Measurements from ENCODE around the gene AKR1B15. TPM values are rescaled to one million over a fixed set of nuclear protein-coding genes. Genes with fewer than 3 reads are reported as not detected.

The AKR1B15 gene
- total RNA-seq, 4 donors from 2014 or later = not detected

- Histone ChIP-seq H3K9me3 (no peaks in the 10 kb centered on the region), H3K36me3 (no peaks in the 10 kb centered on the region), H3K27me3 (no peaks in the 10 kb centered on the region), H3K27ac (no peak overlapping the region), H3K4me1 (no peaks in the 10 kb centered on the region), H3K4me3 (no peak overlapping the region)
- TF ChIP-seq CTCF (IDR thresholded peaks at IDR 0.05) = no peak
- no peak for TF ChIP-seq POLR2A (IDR thresholded peaks at IDR 0.05)
- no peak for DNase-seq
- intact Hi-C loops (cut with DNase I; ENCODE audit: low total_unique reads) = no loop called here
These were observed 74.3 kb downstream of the AKR1B15 start for GRCh38 chr7:134623193-134623592.

GRCh38 chr7:134625550-134625949, 76.6 kb downstream of the AKR1B15 start:
- peaks cover 0 to 4% of the 10 kb centered on the region in 2 donors for H3K36me3 ChIP-seq
- DNase-seq = no peak
- intact Hi-C loops (cut with DNase I; ENCODE audit: low total_unique reads) = no loop called here
- peaks cover 0 to 5% of the 10 kb centered on the region in 2 donors for H3K27me3 ChIP-seq
- no peak for TF ChIP-seq CTCF (IDR thresholded peaks at IDR 0.05)
- no peak for TF ChIP-seq POLR2A (IDR thresholded peaks at IDR 0.05)
- no peaks in the 10 kb centered on the region for H3K4me1 ChIP-seq
- H3K4me3 ChIP-seq = no peak overlapping the region
- no peaks in the 10 kb centered on the region for H3K9me3 ChIP-seq
- no peak overlapping the region for H3K27ac ChIP-seq

- Histone ChIP-seq H3K27me3 (peaks cover 0 to 5% of the 10 kb centered on the region in 2 donors), H3K4me1 (no peaks in the 10 kb centered on the region), H3K36me3 (peaks cover 0 to 4% of the 10 kb centered on the region in 2 donors), H3K27ac (no peak overlapping the region), H3K4me3 (no peak overlapping the region), H3K9me3 (no peaks in the 10 kb centered on the region)
- intact Hi-C loops (cut with DNase I; ENCODE audit: low total_unique reads) = no loop called here
- no peak for DNase-seq
- no peak for TF ChIP-seq POLR2A (IDR thresholded peaks at IDR 0.05)
- no peak for TF ChIP-seq CTCF (IDR thresholded peaks at IDR 0.05)
These were observed 78.3 kb downstream of the AKR1B15 start for GRCh38 chr7:134627109-134627774.

GRCh38 chr7:134627775-134628153, 78.9 kb downstream of the AKR1B15 start:
- Histone ChIP-seq H3K27me3 (peaks cover 0 to 5% of the 10 kb centered on the region in 2 donors), H3K4me3 (no peak overlapping the region), H3K4me1 (no peaks in the 10 kb centered on the region), H3K36me3 (peaks cover 0 to 4% of the 10 kb centered on the region in 2 donors), H3K9me3 (no peaks in the 10 kb centered on the region), H3K27ac (no peak overlapping the region)
- no peak for DNase-seq
- no peak for TF ChIP-seq POLR2A (IDR thresholded peaks at IDR 0.05)
- no peak for TF ChIP-seq CTCF (IDR thresholded peaks at IDR 0.05)
- intact Hi-C loops (cut with DNase I; ENCODE audit: low total_unique reads) = no loop called here

DNA sequence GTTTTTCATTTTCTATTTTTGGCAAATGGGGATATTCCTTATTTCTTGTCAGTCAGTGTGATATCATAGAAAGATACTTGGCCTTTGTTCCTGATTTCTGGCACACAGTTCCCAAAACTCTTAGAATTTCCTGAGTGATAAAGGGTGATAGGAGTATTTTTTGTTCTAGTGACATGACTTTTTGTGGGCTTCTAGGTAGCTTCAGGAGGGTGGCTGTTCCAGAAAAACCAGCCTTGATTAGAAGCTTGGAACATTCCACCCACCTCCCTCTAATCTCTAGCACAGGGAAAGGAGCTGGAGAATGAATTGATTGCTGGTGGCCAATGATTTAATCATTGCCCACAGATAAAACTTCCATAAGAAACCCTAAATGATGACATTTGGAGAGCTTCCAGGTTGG, 80.5 kb downstream of the AKR1B15 start:
- H3K36me3 ChIP-seq = peaks cover 0 to 4% of the 10 kb centered on the region in 2 donors
- intact Hi-C loops (cut with DNase I; ENCODE audit: low total_unique reads) = no loop called here
- H3K9me3 ChIP-seq = no peaks in the 10 kb centered on the region
- DNase-seq = no peak
- peaks cover 0 to 5% of the 10 kb centered on the region in 2 donors for H3K27me3 ChIP-seq
- no peak overlapping the region for H3K4me3 ChIP-seq
- no peak overlapping the region for H3K27ac ChIP-seq
- no peaks in the 10 kb centered on the region for H3K4me1 ChIP-seq
- TF ChIP-seq POLR2A (IDR thresholded peaks at IDR 0.05) (no peak), CTCF (IDR thresholded peaks at IDR 0.05) (no peak)

Other genes starting within 250 kb of the AKR1B15 start
- gene SLC35B4, start 232.2 kb upstream of the AKR1B15 start, total RNA-seq = 10 to 100 TPM in 2 of 4 donors, 1 to 10 TPM in 2; 6.5 to 20.5 (median 14.6) TPM
- gene AKR1B1, start 90.0 kb upstream of the AKR1B15 start, total RNA-seq = 10 to 100 TPM; 10.8 to 69.3 (median 40.8) TPM
- under 1 TPM in 1 of 4 donors, not detected in 3; 0.48 TPM for gene AKR1B10, start 21.5 kb upstream of the AKR1B15 start, total RNA-seq
- 10 to 100 TPM; 11.0 to 57.4 (median 15.0) TPM for gene BPGM, start 97.7 kb downstream of the AKR1B15 start, total RNA-seq
- 1,000 to 10,000 TPM in 1 of 4 donors, 100 to 1,000 TPM in 3; 351 to 1,046 (median 551) TPM for gene CALD1, start 230.5 kb downstream of the AKR1B15 start, total RNA-seq

Measured in uterus (tissue), 4 donors.